Activated CD8-positive, alpha-beta memory T cell treated with anti-CD3 and anti-CD28 coated beads for 48 hours (primary cell): ENCODE data around the gene POLR3B.
"Not testable (repeated sequence)": the region's sequence is repeated elsewhere in the genome, so short reads cannot be mapped to it uniquely, and the experiment has no call there.

ENCODE experiments used
- DNase-seq, 3 experiments: peaks; one replicate each; pipeline ENCODE4 v3.0.0-alpha.2; 2020; ENCODE audit warnings: low read depth in 2 of 3, low spot score in 2 of 3

Gene POLR3B

DNA sequence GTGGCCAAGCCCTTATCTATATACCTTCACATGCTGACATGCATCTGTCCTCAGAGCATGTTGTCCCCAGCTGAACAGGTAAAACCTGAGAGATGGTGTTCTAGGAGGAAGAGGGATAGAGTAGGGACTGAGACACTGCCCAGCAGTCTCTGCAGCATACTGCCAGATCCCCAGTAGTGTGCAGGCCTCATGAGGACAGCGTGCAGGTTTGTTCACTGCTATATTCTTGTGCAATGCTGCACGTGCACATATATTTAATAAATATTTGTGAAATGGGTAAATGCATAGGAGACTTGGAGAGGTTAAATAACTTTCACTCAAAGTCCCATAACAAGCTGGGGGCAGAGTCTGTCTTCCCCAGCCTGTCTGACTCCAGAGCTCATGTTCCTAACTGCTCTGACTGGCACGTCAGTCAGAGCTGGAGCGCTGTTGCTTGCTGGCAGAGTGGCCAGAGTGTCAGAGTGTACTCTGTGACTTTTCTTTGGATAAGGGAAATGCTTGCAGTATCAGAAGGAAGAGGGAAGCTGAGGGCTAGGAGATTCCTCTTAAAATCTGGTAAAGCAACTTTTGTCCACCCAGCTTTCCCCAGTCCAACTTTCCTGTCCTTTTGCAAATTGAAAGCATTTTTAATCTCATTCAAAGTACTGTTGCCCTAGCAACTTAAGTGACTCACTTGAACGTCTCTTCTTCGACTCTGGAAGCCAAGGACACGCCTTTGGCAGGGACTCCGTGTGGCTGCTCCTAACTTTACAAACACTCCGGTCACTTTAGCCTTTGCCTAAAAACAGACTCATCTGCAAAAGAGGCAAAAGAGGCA lies 14.9 kb upstream of the POLR3B start:
- no peak for DNase-seq

DNA sequence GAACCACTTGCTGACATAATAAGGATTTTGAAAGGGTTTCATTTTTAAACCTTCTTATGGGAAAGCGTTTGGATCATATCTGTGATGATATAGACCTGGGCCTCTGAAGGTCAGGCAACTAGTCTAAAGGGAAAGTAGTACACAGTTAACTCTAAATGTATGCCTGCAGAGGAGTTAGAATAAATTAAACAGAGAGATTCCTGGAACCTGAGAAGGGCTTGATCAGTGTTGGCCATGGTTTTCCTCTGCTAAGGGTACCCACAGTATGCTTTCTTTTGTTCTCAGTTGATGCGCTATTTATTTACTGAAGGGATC lies 14.4 kb upstream of the POLR3B start:
- no peak for DNase-seq

DNA sequence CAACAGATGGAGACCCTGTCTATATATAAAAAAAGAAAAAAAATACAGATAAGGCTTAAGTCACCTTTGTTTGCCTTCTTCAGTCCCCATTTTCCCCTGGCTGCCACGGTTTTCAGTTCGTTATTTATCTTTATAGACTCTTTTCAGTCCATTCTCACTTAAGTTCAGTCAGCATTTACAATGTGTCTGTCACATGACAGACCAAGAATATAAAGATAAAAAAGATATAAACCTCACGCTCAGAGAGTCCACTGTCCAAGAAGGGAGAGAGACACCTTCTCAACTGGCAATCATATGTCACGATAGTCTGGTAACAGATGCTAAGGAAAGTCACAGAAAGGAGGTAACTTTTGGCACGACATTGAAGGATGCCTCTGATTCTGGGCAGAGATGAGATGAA lies 13.4 kb upstream of the POLR3B start:
- no peak for DNase-seq

DNA sequence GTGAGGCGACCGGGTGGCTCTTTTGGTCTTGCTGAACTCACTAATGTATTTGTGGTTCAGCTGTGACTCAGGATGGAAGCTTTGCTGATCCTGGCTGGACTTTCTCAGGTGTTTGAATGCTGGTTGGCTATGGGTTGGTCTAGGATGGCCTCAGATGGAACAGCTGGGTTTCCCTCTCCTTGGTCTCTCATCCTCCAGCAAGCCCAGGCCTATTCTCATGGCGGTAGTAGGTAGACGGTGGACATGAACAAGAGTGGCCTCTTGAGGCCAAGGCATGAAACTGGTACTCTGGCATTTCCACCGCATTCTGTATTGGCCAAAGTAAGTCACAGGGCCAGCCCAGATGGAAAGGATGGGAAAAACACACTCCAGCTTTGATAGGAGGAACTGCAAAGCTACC lies 11.8 kb upstream of the POLR3B start:
- DNase-seq, result no peak

DNA sequence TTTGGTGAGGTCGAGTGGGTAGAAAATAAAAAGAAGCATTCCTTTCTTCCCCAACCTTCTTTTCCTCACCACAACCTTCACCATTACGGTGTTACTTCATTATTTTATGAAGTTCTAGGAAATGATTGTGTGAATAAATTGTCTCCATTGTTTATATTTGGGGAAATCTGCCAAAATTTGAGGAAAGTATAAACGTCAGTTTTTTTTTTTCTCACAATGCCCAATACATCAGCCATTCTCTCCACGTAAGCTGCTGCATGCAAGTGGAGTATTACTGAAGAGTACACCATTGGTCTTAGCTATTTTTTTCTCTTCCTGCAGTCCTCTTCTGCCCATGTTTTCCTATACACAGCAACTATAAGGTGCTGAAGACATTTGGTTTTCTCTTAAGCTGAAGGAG lies 9.1 kb upstream of the POLR3B start:
- no peak for DNase-seq

DNA sequence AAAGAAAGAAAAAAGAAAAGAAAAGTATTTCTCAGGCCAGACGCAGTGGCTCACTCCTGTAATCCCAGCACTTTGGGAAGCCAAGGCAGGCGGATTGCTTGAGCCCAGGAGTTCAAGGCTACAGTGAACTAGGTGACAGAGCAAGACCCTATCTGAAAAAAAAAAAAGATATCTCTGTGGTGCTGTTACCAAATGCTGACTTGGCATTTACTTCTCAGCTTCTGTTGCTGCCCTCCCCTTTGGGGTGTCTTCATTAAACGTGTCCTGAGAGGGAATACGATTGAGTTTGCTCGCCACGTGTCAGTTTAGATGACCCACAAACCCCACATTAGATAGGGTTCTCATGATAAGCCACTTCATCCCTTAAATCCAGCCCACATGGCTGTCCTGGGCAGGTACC lies 4.4 kb upstream of the POLR3B start:
- no peak for DNase-seq

DNA sequence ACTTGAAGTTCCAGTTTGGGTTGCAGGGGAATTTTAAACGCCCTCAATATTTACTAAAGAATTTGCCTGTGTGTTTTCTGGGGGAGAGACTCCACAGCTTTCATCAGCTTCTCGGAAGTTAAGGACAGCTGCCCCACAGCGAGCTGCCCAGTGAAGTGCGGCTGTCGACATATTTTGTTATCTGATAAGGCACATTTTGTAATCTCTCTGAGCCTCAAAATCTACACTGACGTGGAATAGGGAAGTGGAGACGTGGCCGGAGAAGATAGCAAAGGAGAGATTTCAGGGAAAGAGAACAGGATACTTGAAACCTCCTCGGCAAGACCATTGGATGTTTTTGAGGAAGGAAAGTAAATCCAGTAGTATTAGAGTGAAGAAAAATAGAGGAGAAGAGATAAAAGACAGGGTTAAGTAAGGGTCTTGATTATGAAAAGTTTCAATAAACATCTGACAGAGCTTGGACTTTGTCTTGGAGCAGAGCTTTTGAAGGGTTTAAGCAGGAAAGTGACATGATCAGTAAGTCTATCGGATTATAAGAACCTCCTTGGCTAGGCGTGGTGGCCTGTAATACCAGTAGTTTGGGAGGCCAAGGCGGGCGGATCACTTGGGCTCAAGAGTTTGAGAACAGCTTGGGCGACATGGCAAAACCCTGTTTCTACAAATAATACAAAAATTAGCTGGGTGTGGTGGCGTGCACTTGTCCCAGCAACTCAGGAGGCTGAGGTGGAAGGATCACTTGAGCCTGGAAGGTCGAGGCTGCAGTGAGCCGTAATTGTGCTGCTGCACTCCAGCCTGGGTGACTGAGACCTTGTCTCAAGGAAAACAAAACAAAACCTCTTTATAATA lies 1.1 kb downstream of the POLR3B start:
- DNase-seq, result no peak

DNA sequence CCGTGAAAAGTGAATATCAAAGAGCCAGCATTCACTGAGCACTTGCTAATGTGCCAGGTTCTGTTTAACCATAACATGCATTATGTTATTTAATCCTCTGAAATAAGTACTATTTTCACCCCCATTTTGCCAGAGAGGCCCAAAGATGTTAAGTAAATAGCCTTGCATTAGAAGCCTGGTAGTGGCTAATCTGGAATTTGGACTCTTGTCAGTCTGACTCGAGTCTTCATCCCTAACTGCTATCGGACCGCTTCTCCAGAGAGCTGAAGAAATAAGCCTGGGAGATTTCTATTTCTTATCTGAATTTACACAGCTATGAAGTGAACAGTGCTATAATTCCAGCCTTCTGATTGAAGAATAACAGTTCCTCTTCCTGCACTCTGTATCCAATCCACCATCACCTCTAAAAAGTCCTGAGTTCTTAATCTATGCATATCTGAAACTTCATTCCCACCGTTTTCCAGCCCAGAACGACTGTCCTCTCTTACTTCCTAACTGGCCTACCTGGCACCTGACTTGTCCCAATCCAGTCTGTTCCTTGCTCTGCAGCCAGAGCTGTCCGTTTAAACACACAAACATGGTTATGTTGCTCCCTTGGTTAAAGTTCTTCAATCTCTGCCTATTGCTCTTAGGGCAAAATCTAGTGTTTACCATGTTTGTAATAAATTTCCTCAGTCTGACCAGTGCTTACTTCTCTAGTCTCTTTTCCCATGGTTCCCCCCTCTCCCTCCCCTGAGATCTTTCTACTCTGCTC lies 2.3 kb downstream of the POLR3B start:
- DNase-seq, result no peak

DNA sequence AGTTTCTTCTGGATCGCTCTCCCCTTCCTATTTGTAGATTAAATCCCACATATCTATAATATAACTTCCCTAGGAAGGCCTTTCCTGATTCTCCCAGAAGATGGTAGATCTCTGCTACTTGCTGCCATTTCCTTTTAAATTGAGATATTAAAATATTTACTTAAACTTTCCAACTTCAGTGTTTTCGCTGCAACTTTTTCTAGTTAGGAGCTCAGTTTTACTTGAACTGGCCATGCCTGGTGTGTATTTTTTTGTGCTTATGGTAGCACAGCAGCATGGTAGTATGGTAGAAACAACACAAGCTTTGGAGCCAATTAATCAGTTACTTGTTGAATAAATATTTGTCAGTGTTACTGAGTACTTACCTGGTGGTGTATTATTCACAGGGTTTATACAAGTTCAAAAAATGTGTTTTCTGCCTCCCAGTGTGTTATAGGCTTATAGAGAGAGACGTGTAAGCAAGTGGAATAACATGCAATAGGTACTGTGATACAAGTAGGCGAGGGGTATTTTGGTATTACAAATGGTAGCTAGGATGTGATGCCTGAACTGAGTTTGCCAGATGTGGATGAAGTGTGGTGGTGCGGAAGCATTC lies 2.9 kb downstream of the POLR3B start:
- no peak for DNase-seq

DNA sequence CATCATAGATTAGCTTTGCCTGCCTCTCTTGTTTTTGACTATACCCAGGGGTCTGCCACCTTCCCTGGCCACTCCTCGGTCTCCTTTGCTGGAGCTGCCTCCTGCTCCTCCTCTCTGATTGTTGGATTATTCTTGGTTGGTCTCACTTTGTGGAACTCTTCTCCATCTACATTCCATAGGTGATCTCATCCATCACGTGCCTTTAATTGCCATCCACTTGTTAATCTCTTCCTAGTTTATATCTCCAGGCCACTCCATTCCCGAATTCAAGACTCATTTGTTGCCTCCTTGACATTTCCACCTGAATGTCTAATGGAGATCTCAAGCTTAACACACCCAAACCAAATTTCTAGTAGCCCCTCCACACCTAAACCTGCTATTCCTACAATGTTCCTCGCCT lies 5.4 kb downstream of the POLR3B start:
- DNase-seq, result no peak

DNA sequence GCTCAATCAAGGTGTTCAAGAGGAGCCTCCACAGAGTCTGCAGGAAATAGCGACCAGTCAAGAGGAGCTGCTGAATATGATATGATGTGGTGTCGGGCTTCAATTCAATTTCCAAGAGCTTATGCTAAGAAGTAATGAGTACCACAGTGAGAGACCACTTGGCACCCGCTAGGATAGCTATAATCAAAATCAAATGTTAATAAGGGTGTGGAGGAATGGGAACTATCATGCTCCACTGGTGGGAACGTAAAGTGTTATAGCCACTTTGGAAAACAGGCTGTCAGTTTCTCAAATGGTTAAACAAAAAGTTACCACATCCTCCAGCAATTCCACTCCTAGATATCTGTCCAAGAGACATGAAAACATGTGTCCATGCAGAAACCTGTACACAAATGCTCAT lies 6.7 kb downstream of the POLR3B start:
- DNase-seq, result no peak

DNA sequence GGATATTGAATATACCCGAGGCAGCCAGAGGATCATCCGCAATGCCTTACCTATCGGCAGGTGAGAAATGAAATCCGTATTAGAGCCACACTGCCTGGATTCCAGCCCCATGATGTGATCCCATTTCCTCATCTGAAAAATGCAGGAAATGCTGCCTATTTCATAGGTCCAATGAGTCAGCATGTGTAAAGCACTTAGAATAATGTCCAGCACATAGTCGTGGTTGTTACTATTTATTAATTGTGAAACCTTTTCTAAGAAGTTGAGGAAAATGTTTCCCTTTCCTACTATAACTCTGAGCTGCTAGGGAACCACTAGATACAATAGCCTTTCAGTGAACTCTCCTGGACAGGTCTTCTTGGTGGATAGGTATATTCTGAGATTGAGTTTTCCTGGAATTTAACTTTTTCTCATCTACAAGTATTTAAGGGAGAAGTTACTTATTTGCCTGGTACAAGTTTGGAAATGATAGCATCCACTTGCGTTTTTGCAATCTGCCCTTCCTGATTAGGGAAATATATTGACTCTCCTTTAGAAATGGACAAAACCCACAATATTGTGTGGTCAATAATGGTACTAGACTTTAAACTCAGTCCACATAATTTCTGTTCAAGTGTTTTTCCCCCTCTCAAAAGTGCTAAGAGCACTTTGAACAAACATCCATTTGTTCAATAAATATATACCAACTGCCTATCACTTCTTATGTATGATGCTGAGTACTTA lies 12.2 kb downstream of the POLR3B start:
- no peak for DNase-seq

DNA sequence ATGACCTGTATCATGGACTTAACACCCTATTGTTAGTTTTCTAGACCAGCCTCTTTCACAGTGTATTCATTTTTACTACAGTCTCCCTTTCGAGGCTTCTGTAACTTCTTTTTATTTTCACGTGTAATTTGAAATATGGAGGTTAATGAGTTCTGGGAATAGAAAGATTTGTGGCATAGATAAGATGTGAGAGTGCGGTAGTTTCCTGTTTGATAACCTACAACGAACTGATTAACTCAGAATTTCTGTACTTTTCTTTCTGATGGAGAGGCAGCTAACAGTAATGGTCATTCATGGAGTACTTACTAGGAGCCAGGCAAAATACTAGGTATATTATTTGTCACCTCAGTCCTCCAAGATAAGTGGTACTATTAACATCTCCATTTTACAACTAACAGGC lies 21.2 kb downstream of the POLR3B start:
- no peak for DNase-seq

DNA sequence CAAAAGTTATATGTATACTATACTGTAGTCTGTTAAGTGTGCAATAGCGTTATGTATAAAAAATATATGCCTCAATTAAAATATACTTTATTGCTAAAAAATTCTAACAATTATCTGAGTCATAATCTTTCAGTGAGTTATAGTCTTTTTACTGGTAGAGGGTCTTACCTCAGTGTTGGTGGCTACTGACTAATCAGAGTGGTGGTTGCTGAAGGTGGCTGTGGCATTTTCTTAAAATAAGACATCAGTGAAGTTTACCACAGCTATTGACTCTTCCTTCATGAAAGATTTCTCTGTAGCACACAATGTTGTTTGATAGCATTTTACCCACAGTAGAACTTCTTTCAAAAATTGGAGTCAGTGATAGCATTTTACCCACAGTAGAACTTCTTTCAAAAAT lies 23.4 kb downstream of the POLR3B start:
- DNase-seq, result no peak

DNA sequence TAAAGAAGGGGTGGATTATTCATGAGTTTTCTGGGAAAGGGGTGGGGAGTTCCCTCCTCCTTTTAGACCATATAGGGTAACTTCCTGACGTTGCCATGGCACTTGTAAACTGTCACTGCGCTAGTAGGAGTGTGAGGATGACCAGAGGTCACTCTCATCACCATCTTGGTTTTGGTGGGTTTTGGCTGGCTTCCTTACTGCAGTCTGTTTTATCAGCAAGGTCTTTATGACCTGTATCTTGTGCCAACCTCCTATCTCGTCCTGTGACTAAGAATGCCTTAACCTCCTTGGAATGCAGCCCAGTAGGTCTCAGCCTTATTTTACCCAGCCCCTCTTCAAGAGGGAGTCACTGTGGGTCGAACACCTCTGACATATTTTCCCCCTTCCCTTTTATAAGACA lies 24.3 kb downstream of the POLR3B start:
- DNase-seq, result not testable (repeated sequence)

DNA sequence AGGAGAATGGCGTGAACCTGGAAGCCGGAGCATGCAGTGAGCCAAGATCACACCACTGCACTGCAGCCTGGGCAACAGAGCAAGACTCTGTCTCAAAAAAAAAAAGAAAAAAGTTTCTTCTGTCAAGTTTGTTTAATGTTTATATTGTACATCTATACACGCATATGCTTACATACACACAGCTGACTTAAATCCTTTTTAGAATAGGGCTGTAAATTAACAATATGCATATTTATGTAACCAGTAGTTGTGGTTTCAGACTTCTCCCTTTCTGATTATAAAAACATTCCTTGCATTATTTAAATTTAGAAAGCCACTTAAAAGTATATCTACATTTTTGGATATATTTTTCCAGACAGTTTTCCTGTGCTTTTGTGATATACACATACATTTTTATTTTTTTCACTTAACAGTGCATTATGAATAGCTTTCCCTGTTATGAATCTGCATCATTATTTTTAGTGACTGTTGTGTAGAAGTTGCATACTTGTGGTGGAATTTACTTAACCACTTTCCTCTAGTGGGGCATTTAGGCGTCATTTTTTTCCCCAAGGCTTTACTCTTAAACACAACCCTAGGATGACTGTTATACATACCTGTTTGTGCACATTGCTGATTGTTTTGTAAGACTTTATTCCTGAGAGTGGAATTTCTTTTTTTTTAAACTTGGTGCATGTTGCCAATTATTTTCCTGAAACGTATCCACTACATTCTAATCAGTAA lies 29.4 kb downstream of the POLR3B start:
- no peak for DNase-seq

DNA sequence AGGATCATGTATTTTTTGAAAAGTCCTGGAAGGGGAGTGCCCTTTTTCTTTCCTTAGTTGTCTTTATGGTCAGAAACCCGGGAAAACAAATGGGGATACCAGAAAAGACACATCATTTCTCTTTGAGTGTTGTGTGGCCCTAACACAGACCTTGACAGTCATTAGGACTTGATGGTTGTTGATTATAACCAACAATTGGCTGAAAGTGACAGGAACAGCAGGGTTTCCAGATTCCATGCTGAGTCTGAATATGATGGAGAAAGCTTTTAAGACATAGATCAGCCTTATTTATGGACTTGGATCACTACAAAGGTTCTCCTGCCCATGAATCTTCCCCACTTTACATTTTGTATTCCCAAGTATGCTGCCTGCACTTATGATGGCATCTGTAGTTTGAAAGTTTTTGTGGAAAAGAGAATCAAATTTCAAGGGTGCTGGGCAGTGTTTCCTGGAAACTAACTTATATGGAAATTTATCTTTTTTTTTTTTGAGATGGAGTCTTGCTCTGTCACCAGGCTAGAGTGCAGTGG lies 30.4 kb downstream of the POLR3B start:
- no peak for DNase-seq

DNA sequence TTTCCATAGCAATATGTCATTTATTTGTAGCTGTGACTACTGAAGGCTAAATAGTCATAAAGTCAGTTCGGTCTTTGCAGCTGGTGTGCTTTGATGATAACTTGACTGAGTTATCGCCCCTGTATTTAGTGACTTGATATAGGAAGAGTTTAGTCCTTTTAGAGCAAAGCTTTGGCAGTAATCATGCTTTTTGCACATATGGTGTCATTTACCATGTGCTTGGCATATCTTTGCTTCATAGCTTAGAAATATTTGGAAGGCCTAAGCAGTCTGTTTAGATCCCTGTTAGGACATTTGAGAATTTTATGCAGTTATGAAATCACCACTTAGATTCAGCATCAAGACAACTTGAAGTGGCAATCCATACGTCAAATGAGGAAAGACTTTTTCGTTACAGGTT lies 31.6 kb downstream of the POLR3B start:
- no peak for DNase-seq

DNA sequence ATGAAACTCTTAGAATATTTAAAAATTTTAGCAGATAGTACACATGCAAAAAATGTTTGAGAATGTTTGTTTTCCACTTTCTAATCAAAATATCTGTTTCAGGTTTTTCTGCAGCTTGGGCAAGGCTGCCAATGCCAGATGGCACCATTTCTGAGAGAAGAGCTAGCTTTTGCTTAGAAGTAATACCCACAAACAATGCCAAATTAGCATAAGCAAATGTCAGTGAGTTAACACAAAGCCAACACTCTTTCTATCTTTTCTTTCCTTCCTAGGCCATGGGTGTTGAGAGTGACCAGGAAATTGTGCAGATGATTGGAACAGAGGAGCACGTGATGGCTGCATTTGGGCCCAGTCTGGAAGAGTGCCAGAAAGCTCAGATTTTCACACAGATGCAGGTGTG lies 35.2 kb downstream of the POLR3B start:
- no peak for DNase-seq

DNA sequence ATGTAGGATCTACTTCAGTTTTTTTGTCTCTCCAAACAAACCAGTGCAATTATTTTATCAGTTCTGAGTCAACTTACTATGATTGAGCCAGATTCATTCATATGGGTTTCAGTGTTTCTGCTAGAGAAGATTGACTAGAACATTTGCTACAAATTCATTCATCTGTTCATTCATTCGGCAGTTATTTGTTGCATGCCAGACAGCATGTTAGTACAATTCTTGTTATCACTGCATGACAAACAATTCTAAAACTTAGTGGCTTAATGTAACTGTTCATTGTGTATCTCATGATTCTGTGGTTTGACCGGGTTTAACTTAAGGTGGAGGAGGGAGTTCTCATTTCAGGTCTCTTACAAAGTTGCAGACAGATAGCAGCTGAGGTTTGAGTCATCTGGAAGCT lies 52.3 kb downstream of the POLR3B start:
- no peak for DNase-seq
